ENCODE measurements around the gene PCIF1.

- TF ChIP-seq YY1 (IDR thresholded peaks at IDR 0.05; ENCODE audit: insufficient read depth, insufficient read length) (no peak), ZNF274 (IDR thresholded peaks at IDR 0.05; ENCODE audit: low read depth, low read length) (no peak), SUZ12 (IDR thresholded peaks at IDR 0.05; ENCODE audit: extremely low read depth, insufficient read depth, insufficient read length) (no peak)
These were observed 22.2 kb upstream of the PCIF1 start for GRCh38 chr20:45912344-45912682.
